Epidermal melanocyte (primary cell): ENCODE results near the gene OR2B2.
A peak's percentile ranks its signal among the peaks of the same experiment; 100 is the strongest.

Experiments used
- DNase-seq: peaks from one replicate; pipeline ENCODE4 v3.0.0; 2011; ENCODE audit warnings: low spot score; ENCODE audit not compliant: insufficient read length

The OR2B2 gene

DNA sequence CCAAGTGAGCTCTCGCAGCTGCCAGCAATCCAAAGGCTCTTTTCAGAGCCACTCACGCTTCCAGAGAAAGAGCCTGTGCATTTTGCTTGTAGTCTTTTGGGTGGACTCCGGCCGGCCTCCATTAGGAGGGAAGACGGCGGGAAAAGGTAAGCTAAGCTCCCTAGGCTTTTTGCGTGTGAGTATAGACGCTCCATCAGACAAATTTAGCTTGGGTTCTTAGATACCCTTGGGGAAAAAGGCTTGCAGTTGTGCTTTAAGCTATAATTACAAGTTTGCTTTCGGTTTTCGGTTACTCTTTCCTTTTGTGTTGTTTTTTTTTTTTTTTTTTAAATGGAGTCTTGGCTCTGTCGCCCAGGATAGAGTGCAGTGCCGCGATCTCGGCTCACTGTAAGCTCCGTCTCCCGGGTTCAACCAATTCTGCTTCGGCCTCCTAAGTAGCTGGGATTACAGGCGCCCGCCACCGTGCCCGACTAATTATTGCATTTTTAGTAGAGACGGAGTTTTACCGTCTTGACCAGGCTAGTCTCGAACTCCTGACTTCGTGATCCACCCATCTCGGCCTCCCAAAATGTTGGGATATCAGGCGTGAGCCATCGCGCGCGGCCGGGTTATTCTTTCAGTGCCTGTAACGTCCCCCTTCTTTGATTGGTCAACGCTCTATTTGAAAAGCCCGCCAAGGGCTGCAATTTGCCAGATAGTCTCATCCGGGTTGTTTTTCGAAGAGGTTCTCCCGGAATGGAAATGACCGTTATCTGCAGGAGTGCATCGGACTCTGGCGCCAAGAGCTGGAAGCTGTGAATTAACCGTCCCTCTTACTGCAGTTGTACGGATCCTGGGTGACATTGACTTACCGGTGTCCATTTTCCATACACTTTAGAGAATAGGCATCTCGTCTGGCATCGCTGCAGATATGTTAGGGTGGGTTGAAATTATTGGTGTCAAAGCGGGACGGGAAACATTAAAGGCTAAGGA is 18.1 kb downstream of the OR2B2 start:
- DNase-seq: peak; percentile 81

GRCh38 chr6:27893059-27893835 is 18.9 kb downstream of the OR2B2 start:
- DNase-seq: peak; percentile 48

DNA sequence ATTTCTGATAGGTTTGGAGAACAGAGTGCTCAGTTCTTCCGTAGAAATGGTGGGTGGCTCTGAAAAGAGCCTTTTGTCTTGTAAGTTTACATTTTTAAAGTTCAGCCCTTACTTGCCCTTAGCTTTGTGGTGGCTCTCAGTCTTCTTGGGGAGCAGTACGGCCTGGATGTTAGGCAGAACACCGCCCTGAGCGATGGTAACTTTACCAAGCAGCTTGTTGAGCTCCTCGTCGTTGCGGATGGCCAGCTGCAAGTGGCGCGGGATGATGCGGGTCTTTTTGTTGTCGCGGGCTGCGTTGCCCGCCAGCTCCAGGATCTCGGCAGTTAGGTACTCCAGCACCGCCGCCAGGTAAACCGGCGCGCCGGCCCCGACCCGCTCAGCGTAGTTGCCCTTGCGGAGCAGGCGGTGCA is 19.5 kb downstream of the OR2B2 start:
- DNase-seq: no peak

DNA sequence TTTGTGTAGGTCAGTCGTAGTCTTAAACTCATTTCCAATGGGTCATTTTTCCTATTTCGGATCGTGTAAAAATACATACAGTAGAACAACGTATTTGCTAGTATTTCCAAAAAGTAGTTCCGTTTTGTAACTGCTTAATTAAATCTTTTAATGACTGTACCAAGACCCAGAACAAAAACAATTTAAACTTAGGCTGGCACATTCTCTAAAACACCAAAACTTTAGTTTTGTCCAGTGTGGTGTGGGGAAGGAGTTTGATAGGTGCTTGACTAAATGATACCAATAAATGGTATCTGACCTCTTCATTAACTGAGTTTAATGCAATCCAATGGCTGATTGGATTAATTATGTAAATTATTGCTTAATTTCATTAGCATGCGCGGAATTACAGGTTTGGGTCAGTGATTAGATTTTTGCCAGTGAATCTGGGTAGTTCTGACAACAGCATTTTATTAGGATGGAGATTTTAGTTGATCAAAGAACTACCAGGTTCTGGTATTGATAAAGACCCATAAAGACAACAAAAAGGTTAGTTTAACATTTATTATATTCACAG is 20.8 kb downstream of the OR2B2 start:
- DNase-seq: no peak

GRCh38 chr6:27890445-27891319 is 21.5 kb downstream of the OR2B2 start:
- peak; percentile 61 for DNase-seq

GRCh38 chr6:27889628-27890444 is 22.4 kb downstream of the OR2B2 start:
- no peak for DNase-seq

DNA sequence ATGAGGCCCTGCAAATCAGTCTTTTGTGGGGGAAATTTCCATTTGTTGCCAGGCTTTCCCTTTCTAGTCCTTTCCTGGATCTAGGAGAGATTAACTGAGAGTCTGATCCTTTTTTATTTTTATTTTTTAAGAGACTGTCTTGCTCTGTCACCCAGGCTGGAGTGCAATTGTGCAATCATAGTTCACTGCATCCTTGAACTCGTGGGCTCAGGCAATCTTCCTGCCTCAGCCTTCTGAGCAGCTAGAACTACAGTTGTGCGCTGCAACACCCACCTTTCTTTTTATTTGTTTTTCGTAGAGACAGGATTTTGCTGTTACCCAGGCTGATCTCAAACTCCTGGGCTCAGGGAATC is 22.9 kb downstream of the OR2B2 start:
- DNase-seq: no peak

DNA sequence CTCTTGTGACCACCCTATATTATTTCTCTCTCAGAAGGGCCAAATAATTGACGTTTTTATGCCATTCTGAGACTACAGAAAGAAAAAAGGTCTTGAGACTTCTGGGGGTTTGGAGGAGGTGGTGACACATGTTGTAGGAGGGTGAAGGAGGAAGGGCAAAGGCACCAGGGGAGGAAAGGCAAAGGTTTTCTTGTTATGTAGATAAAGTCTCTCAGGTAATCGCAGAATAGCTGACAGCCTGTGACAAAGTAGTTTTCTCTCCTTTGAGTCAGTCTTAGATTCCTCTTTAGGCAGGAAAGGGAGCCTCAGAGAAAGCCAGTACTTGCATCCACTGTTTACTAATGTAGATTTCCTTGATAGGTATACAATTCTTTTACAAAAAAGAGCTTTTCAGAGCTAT is 23.6 kb downstream of the OR2B2 start:
- DNase-seq: no peak

- DNase-seq: no peak
Measured at GRCh38 chr6:27886073-27886472, 26.1 kb downstream of the OR2B2 start.

- no peak for DNase-seq
Measured at GRCh38 chr6:27883136-27883535, 29.1 kb downstream of the OR2B2 start.

DNA sequence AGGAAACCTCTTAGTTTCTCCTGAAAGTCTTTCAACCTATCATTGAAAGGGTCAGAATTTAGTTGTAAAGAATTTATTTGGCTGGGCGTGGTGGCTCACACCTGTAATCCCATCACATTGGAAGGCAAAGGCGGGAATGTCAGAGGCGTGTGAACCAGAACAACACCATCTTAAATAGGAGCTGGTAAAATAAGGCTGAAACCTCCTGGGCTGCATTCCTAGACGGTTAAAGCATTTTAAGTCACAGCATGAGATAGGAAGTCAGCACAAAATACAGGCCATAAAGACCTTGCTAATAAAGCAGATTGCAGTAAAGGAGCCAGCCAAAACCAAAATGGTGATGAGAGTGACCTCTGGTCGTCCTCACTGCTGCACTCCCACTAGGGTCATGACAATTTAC is 29.6 kb downstream of the OR2B2 start:
- DNase-seq: no peak

DNA sequence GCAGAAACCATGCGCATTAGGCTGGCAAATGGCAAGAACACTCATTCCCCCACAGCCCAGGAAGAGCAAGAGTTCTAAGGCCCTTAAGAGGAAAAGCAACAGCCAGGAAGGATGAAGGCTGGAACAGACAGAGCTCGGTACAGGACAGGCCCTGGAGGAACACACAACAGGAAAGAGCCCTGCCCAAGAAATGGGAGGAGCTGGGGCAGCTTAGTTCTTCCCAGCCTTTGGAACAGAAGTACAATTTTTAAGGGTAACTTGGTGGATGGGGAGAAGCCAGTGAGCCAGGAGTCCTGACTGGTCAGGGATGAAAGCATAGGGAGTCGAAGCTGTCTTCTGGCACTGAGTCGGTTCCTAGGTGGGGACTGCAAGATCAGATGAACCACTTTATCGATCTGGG is 32.4 kb downstream of the OR2B2 start:
- no peak for DNase-seq

GRCh38 chr6:27874016-27874415 is 38.2 kb downstream of the OR2B2 start:
- no peak for DNase-seq

DNA sequence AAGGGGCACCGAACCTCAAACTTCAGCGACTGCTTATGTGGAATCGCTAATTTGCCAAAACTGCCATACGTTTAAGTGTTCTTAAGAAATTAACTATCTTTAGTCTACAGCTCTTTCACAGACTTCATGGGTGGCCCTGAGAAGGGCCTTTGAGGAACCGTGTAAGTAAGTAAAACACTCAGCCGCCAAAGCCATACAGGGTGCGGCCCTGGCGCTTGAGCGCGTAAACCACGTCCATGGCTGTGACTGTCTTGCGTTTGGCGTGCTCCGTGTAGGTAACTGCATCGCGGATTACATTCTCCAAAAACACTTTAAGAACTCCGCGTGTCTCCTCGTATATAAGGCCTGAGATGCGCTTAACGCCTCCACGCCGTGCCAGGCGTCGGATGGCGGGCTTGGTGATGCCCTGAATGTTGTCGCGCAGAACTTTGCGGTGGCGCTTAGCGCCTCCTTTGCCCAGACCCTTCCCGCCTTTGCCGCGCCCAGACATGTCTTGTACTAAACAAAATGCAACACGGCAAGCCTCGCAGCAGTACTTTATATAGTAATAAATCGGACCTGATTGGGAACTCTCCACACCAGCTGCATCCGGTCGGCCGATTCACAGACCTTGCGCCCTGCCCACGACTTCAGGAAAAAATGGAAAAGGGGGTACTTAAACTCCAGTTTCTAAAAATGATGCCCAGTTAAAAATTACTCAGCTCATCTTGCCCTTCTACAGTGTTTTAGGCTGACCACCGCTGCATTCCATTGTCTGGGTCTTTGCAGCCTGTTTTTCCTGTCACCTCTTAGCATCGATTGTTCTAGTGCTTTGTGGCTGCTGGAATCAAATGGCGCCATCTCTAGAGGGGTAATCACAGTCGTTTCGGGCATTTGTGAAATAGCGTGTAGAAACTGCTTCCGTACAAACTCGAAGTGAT is 38.9 kb downstream of the OR2B2 start:
- DNase-seq: no peak

- no peak for DNase-seq
Measured at GRCh38 chr6:27872642-27873020, 39.6 kb downstream of the OR2B2 start.

GRCh38 chr6:27871924-27872638 is 40.1 kb downstream of the OR2B2 start:
- peak; percentile 95 for DNase-seq

DNA sequence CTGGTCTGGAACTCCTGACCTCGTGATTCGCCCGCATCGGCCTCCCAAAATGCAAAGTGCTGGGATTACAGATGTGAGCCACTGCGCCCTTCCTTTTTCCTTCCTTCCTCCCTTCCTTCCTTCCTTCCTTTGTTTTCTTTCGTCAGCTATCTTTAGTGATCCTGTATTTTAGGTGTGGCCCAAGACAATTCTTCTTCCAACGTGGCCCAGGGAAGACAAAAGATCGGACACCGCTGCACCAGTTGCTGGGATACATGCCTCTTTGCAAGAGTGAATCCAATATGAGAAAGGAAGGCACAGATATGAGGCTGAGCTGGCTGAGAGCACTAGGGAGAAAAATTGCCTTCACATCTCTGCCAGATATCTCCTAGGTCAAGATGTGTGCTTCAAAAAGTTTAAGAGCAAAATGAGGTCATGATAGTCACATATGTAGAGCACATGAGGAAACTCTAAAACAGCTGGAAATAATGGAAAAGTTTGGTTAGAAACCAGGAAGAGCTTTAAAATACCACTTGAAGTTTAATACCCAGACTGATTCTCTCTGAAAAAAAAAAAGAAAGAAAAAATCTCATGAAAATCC is 41.8 kb downstream of the OR2B2 start:
- DNase-seq: no peak

- no peak for DNase-seq
Measured at GRCh38 chr6:27868311-27868710, 43.9 kb downstream of the OR2B2 start.
